T-helper 9 cell (primary cell): Measurements from ENCODE around the gene AP2S1.
"Not testable (repeated sequence)": the region's sequence is repeated elsewhere in the genome, so short reads cannot be mapped to it uniquely, and the experiment has no call there.

Experiments
- DNase-seq: peaks from one replicate; pipeline ENCODE4 v3.0.0-alpha.2; 2020

The AP2S1 gene

DNA sequence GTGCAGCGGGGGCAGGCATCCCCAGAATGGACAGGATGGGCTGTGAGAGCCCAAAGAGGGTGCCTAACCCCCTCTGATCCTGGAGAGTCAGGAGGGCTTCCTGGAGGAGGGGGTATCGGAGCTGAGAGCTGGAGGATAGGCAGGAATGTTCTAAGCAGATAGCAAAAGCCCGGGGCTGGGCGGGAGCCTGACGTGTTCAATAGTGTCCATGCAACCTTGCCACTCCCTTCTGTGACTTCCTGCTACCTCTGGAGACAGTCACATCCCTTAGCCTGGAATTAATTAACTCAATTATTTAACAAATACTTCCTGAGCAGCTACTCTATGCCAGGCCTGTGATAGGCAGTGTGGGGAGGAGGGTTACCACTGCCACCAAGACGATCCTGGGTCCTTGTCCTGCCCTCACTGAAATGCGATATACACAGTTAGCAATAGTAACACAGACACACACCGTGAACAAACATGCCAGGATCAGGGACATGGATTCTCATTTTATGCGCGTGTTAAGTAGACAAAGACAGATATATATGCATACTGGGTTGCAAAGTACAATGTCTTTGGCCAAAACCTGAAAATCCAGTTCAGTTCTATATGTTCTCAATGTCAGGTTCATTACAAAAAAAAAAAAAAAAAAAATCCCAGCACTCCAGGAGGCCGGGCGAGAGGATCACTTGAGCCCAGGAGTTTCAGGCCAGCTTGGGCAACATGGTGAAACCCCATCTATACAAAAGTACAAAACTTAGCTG lies 10.7 kb downstream of the AP2S1 start:
- DNase-seq = no peak

DNA sequence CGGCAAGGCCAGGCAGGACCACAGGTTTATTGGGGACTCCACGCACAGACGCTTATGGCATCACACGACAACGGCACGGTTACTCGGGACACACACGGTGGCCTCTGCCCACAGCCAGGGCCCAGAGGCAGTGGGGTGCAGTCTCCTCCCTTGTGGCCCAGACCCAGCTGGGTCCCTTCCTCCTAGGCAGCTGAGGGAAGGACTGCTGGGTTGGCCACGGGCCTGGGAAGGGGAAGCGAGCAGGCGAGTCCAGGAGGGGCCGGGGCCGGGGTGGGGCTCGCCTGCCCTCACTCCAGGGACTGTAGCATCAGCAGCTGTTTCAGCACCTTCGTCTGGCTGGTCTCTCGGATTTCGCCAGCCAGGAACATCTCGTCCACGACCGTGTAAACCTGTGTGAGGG lies 12.5 kb downstream of the AP2S1 start:
- no peak for DNase-seq

DNA sequence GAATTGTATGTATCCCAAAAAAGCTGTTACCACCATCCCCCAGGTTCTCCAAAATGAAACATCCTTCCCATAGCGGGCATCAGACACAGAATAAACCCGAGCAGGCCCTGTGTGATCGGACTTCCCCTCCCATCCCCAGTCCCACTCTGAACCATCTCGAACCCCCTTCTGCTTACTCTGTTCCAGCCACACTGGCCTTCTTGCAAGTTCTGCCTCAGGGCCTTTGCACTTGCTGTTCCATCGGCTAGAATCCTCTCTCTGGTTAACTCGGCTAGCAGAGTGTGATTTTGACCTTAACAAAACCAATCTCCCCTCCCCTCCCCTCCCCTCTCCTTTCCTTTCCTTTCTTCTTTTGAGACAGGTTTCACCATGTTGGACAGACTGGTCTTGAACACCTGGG lies 15.7 kb downstream of the AP2S1 start:
- no peak for DNase-seq

DNA sequence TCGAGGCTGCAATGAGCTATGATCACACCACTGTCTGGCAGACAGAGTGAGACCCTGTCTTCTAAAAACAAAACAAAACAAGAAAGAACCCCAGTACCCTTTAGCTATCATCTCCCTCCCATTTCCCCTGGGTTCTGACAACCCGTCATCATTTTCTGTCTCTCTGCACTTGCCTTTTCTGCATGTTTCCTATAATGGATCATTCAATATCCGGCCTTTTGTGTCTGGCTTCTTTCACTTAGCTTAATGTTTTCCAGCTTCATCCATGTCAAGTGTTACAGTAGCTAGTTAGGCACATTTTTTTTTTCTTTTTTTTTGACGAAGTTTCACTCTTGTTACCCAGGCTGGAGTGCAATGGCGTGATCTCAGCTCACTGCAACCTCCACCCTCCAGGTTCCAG lies 16.5 kb downstream of the AP2S1 start:
- no peak for DNase-seq

DNA sequence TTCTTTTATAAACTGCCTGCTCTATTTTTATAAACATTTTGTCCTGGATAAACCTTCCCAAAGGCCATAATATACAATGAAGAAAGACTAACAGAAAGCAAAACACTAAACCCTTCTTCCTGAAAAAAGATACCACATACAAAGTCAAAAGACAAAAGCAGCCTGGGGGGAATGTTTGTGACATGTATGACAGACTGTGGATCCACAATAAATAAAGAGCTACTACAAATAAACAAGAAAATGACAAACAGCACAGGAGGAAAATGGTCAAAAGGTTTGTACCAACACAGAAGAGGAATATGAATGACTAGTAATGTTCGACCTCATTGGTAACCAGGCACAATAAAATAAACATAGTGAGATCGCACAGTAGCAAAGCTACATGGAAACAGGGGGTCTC lies 19.8 kb downstream of the AP2S1 start:
- DNase-seq = no peak

DNA sequence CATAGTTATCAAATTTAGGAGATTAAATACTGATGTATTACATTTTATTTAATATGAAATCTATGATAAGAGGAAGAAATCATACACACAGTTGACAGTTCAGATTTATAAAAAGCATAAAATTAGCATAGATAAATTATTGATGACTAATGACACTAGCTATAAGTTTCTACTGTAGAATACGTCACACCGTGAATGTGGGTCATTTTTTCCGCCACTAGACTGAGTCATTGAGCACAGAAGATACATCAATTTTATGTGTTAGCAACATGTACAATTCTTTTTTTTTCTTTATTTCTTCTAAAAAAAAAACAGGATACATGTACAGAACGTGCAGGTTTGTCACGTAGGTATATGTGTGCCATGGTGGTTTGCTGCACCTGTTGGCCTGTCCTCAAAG lies 22.2 kb downstream of the AP2S1 start:
- DNase-seq = no peak

DNA sequence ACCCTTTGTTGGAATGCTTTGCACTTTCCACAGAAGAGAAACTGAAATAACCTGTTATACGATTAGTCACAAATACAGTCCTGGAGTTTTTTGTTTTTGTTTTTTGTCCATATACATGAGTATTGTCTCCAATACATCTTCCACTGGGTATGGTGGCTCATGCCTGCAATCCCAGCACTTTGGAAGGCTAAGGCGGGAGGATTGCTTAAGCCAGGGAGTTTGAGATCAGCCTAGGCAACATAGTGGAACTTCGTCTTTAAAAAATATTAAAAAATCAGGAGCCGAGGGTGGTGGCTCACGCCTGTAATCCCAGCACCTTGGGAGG lies 25.0 kb downstream of the AP2S1 start:
- no peak for DNase-seq

DNA sequence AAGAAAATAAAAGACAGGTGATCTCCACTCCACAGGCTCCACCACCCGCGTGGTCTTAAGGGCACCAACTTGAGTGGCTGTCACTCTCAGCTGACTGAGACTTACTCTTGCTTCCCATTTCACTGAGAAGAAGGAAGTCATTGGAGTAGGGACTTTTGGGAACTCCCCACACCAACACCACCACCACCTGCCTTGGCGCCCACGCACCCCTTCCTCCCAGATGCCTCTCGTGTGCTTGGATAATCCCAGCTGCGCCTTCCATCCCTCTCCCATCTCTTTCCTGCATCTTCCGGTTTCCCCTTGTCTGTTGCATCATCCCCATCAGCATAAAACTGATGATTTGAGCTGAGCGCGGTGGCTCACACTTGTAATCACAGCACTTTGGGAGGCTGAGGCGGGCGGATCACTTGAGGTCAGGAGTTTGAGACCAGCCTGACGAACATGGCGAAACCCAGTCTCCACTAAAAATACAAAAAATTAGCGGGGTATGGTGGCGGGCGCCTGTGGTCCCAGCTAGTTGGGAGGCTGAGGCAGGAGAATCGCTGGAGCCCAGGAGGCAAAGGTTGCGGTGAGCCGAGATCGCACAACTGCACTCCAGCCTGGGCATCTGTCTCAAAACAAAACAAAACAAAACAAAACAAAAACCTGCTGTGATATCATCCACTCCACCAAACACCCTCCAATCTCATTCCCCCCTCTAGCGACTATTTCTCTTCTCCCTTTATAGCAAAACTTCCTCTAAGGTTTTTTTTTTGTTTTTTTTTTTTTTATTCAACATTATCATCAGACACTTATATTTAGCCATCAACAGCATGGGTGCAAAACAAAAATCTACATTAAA lies 25.5 kb downstream of the AP2S1 start:
- DNase-seq = no peak

DNA sequence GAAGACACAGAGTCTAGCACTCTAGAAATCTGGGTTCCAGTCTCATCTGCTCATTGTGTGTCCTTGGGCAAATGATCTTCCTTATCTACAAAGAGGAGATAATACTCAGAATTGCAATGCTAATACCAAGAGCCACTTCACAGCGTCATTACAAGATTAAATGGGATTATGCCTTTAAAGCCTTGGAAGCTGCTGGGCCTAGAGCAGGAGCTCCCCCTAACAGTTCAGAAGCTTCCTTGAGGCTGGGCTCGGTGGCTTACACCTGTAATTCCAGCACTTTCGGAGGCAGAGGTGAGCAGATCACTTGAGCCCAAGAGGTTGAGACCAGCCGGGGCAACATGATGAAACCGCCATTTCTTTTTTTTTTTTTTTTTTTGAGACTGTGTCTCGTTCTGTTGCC lies 27.6 kb downstream of the AP2S1 start:
- no peak for DNase-seq

DNA sequence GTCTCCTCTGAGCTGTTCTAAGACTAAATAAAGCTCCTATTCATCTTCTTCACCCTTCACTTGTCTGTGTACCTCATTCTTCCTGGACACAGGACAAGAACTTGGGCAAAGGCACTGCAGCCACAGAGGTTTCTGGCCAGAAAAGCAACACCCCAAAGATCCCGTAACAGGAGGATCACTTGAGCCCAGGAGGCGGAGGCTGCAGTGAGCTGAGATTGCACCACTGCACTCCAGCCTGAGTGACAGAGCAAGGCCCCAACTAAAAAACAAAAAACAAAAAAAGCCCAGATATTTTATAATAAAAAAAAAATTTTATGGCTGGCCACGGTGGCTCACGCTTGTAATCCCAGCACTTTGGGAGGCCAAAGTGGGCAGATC lies 28.2 kb downstream of the AP2S1 start:
- not testable (repeated sequence) for DNase-seq

DNA sequence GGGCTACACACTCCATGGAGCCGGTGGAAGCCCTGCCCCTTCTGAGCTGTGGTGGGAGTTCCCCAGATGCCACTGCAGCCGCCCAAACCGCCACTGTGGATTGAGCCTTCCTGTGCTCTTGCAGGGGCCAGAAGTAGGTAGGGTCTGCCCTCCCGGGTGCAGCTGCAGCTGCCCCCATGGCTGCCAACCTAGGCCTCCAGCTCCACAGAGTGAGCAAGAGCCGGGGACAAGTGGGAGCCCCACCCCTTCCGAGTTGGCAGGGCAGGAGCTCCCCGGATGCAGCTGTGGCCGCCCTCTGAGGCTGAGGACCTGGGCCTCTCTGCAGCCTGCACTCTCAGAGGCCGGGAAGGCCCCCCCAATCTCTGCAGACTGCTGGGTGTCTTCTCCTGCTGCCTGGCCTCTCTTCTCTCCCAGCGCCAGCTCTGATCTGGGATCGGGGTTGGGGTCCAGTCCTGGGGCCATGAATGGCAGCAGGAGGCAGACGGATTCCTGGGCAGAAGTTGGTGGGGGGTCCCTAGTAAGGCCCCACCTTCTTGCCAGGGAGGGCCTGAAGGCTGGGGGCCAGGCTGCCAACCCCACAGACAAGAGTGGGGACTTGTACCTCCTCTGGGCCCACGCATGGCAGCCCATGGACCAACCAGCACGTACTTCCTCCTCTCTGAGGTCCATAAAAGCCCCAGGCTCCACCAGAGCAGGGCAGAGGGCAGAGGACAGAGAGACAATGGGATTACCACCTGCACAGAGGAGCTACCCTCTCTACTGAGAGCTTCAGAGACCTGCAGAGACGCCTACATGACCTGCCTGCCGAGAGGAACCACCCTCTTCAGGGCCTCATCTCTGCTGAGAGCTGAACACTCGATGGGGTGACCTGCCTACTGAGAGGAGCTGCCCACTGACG lies 28.9 kb downstream of the AP2S1 start:
- peak; percentile 45 for DNase-seq

DNA sequence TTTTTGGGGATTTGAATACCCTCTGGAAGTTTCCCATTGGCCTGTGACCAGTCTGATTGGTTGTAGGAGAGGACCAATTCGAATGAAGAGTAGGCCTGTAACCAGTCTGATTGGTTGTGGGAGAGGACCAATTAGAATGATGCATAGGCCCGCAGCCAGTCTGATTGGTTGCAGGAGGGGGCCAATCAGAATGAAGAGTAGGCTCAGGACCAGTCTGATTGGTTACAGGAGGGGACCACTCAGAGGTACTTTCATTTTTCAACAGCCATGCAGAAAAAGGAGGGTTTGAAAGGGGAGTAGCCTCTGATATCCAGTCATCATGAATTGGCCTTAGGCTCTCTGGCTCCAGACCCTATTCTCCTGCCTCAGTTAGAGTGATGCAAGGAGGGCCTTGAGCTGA lies 31.8 kb downstream of the AP2S1 start:
- DNase-seq = no peak

DNA sequence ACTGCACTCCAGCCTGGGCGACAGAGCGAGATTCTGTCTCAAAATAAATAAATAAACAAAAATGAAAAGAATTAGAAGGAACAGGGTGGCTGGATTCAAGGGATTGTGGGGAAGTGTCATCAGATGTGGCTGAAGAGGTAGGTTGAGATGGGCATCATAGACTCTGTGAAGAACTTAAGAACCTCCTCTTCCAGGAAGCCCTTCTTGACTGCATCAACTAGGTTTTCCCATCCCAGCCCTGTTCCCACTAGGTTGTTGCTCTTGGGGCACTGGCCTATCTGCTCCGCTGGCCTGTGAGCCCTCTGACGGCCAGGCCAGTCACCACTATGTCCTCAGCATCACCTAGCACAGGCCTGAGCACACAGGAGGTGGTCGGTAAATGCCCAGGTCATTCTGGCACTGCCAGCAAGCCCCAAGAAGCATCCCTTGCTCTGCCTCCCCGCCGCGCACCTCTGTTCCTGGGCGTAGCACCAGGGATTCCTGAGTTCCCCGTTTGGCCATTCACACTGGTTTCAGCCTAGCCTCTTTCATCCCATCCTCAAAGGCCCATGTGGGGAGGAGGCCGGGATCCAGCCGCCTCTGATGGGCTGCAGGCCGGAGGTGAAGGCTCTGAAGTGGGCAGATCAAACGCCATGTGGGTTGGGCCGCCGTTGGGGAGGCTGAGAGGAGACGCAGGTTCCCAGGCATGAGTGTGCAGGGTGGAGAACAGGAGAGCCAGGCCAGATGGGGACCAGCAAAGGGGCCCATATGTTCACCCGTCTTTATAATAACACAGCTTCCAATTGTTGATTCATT lies 34.6 kb downstream of the AP2S1 start:
- DNase-seq = no peak

DNA sequence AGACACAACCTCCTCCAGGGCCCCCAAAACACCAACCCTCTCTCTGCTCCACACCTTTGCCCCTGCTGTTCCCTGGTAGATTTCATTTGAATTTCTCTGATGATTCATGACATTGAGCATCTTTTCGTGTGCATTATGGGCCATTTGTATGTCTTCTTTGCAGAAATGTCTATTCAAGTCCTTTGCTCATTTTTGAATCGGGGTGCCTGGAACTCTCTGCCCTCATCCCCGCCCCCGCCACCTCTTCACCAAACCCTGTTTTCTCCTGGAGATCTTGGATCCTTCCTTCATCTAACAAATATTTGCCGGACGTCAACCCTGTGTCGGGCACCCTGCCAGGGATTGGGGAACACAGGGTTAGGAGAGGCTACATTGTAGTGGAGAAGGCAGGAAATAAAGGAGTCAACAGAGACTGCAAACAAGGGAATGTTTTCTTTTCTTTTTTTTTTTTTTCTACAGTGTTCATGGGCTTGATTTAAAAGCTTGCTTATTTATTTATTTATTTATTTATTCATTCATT lies 36.7 kb downstream of the AP2S1 start:
- no peak for DNase-seq

DNA sequence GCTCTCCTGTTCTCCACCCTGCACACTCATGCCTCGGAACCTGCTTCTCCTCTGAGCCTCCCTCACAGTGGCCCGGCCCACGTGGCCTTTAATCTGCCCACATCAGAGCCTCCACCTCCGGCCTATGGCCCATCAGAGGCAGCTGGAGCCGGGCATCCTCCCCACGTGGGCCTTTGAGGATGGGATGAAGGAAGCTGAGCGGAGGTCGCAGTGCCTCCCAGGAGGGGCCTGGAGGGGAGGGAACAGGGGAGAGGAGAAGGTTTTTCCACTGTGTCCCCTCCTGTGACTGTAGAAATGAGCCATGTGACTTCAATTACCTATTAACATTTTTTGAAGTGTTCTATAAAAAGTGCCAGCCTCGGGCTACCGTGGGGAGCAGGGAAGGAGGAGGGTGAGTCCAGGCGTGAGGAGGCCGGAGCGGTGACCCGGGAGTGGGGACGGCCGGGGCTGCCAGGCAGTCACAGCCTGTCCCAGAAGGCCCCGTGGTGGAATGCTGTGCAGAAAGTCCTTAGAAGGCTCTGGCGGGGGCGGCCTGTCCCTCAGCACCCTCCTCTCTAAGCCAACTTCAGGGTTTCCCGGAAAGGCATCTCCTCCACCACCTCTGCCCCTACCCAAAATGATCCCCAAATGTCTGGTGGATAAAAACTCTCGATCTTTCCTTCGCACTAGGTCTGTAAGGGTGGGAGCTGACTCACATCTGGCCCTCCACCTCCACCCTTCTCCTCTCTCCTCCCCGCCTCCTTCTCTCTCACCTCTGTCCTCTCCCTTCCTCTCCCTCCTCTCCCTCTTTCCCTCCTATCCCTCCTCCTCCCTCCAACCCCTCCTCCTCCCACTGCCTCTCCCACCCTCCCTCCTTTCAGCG lies 37.4 kb downstream of the AP2S1 start:
- DNase-seq = no peak

DNA sequence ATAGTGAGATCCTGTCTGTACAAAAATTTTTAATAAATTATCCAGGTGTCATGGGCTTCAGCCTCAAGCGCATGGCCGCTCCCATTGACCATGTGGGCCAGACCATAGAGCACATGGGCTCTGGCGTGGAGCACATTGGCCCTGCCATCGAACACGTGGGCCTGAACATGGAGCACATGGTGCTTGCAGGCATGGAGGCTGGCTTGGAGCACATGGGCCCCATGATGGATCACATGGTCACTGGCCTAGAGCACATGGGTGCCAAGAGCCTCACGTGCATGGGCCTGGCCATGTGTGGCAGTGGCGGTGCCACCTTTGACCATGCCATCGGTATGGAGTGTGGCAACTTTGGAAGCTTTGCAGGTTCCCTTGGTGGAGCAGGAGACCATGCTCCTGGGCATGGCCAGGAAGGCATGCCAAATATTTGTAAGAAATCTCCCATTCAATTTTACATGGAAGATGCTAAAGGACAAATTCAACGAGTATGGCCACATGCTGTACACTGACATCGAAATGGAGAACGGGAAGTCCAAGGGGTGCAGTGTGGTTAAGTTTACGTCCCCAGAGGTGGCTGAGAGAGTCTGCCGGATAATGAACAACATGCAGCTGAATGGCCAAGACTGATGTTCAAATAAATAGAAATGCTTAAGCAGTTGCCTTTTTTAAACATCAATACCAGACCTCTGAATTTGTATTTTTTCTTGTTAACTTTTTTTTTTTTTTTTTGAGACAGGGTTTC lies 40.9 kb downstream of the AP2S1 start:
- DNase-seq = no peak

DNA sequence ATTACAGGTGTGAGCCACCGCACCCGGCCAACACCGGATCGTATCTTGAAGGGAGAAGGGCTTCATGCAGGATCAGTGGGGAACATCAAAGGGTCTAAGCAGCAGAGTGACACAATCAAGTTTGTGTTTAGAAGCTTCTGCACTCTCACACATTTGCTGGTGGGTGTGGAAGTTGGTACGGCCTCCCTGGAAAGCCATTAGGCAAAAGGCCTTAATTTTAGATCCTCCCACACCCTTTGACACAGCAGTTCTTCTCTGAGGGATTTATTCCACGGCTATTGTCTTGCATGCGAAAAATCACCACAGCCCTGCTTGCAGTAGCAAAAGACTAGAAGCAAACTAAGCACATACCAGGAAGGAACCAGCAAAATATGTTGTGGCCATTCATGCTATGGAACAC lies 44.0 kb downstream of the AP2S1 start:
- no peak for DNase-seq

DNA sequence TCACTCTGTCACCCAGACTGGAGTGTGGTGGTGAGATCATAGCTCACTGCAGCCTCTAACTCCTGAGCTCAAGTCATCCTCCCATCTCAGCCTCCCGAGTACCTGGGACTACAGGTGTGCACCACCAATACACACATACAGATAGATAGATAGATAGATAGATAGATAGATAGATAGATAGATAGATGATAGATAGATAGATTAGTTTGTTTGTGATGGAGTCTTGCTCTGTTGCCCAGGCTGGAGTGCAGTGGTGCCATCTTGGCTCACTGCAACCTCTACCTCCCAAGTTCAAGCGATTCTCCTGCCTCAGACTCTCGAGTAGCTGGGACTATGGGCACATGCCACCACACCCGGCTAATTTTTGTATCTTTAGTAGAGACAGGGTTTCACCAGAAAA lies 46.2 kb downstream of the AP2S1 start:
- DNase-seq = not testable (repeated sequence)

DNA sequence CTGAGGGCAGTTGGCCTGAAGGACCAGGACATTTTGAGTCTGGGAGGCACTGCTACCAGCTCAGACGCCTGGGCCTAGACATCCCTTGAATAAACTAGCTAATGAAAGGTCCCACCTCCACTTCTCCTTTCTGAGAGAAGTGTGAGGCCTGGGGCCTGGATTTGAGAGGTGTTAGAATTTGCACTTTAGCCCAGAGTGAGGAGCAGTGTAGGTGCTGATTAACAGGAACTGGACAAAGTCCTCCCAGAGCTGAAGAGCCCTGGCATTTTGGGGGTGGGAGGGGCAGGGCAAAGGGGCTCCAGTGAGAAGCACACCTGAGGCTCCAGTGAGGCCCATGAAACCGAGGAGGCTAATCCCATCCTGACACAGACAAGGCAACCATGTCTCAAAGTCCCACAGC lies 47.1 kb downstream of the AP2S1 start:
- DNase-seq = no peak

DNA sequence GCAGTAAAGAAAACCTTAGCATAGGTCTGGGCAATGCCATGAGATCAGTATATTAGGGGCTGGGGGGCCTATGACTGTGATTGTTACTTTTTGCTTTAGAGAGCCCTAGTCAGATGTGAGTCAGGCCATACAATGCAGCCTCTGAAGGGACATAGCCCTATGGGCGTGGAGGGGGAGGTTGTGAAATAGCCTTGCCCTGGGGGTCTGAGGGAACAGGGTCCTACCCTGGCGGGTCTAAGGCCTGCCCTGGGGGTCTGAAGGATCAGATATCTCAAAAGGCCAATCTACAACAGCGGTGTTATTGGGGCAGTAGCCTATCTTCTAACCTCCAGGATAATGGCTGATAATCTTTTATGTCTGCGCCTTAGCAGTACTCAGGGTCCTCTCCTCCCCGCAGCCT lies 48.5 kb downstream of the AP2S1 start:
- no peak for DNase-seq

DNA sequence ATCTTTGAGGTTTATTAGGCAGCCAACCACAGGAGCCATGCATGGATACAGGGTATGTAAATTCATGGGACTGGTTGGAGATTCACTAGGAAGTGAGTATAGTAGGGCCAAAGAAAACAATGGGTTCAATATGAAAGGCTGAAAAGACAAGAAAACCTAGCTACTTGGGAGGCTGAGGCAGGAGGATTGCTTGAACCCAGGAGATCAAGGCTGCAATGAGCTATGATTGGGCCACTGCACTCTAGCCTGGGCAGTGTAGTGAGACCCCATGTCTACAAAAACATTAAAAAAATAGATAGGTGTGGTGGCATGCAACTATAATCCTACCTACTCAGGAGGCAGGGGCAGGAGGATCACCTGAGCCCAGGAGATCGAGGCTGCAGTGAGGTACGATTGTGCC lies 51.9 kb downstream of the AP2S1 start:
- DNase-seq = no peak
